Hepatocyte (in vitro differentiated cells): ENCODE results near the gene C2CD3.

Source experiments
- EZH2 ChIP-seq: fragments of 200-600 bp; sonication (generic); IDR thresholded peaks from 2 replicates; pipeline ENCODE4 v1.6.1; 2016; ENCODE audit warnings: antibody characterized with exemption, mild to moderate bottlenecking, borderline replicate concordance
- EZH2phosphoT487 ChIP-seq: fragments of 200-600 bp; sonication (generic); IDR thresholded peaks from one replicate; pipeline ENCODE4 v1.6.1; 2018; ENCODE audit warnings: antibody characterized with exemption, mild to moderate bottlenecking, low read depth, moderate library complexity; ENCODE audit not compliant: unreplicated experiment, severe bottlenecking
- TF ChIP-seq, protein P1 (sequence below): fragments of 200-600 bp; sonication (generic); IDR thresholded peaks from 2 replicates; pipeline ENCODE4 v1.5.1; 2016; ENCODE audit warnings: antibody characterized with exemption, mild to moderate bottlenecking; ENCODE audit not compliant: poor library complexity

DNA sequence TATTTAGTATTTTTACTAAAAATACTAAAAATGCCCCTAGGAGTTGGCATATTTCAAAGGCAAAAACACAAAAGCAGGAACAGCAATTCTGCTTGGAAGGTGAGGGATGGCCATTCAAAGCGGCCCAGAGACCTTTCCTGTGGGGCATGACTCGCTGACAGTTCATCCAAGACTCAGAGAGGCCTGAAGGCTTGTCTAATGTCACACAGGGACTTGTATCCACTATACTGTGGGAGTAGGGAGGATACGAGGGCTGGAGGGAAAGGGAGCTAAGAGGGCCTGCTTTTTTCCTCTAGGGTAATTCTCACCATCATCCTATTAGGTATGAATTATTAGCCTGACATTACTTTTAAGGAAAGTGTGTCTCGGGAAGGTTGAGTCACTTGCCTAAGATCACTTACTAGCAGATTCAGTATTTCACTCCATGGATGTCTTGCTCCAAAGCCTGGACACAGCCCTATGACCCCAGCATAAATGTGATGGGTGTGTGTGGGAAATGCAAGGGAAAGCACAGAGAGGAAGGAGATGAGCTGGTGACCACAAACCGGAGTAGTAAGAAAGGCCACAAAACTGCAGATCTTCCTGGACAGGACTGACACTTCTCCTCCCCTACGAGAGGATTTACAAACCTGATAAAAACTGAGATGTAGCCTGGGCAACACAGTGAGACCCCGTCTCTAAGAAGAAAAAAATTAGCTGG is 145.2 kb downstream of the C2CD3 start:
- TF ChIP-seq, protein P1, sequence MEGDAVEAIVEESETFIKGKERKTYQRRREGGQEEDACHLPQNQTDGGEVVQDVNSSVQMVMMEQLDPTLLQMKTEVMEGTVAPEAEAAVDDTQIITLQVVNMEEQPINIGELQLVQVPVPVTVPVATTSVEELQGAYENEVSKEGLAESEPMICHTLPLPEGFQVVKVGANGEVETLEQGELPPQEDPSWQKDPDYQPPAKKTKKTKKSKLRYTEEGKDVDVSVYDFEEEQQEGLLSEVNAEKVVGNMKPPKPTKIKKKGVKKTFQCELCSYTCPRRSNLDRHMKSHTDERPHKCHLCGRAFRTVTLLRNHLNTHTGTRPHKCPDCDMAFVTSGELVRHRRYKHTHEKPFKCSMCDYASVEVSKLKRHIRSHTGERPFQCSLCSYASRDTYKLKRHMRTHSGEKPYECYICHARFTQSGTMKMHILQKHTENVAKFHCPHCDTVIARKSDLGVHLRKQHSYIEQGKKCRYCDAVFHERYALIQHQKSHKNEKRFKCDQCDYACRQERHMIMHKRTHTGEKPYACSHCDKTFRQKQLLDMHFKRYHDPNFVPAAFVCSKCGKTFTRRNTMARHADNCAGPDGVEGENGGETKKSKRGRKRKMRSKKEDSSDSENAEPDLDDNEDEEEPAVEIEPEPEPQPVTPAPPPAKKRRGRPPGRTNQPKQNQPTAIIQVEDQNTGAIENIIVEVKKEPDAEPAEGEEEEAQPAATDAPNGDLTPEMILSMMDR = no peak
- TF ChIP-seq EZH2 (no peak), EZH2phosphoT487 (no peak)
